ENCODE results near the gene GNAQ. TPM values are rescaled to one million over a fixed set of nuclear protein-coding genes. Genes with fewer than 3 reads are reported as not detected.

The GNAQ gene
- polyA plus RNA-seq, 1 experiment = 21.4 TPM

DNA sequence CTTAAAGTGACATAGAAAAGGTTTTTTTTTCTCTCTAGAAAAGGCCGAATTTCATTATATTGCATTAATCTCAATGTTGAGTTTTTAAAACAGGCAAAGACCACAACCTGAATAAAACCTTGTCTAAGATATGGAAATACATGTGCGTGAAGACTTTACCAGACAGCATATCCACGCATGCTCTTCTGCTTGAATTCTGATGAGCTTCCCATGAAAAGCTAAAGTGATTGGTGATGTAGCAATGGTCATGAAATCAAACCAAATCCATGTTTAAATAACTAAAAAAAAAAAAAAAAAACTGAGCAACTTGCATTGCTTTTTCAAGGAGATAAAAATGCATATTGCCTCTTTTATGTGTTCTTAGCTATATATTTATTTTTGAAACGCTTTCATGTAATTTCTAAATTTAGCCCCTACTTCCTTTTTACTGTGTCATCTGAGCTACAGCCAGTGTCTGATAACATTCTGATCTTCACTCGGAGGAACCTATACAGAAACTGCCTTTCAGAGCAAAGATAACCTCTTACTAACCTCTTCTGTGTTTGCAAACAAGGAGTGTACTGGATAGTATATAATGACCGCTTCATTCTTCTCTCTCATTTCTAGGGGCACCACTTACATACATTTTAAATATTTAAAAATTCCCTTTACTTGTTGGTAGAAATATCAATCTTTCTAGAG, 204.4 kb downstream of the GNAQ start:
- ChIA-PET CTCF (interaction anchor here (0.9 to 1.4 kb wide), 2 partner anchors 10 to 15 kb away, joined by 3 to 4 read pairs; no protein-coding TSS in a partner anchor), POLR2A (no interaction called here)
- no peak for DNase-seq (ENCODE audit: low read depth)
- no peaks in the 10 kb centered on the region for H3K27me3 ChIP-seq (ENCODE audit: control insufficient read depth, insufficient read depth, low read length)
- TF ChIP-seq, protein P1, sequence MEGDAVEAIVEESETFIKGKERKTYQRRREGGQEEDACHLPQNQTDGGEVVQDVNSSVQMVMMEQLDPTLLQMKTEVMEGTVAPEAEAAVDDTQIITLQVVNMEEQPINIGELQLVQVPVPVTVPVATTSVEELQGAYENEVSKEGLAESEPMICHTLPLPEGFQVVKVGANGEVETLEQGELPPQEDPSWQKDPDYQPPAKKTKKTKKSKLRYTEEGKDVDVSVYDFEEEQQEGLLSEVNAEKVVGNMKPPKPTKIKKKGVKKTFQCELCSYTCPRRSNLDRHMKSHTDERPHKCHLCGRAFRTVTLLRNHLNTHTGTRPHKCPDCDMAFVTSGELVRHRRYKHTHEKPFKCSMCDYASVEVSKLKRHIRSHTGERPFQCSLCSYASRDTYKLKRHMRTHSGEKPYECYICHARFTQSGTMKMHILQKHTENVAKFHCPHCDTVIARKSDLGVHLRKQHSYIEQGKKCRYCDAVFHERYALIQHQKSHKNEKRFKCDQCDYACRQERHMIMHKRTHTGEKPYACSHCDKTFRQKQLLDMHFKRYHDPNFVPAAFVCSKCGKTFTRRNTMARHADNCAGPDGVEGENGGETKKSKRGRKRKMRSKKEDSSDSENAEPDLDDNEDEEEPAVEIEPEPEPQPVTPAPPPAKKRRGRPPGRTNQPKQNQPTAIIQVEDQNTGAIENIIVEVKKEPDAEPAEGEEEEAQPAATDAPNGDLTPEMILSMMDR (IDR thresholded peaks at IDR 0.05; ENCODE audit: insufficient read depth, low read depth, low read length) = no peak
- no peaks in the 10 kb centered on the region for H3K36me3 ChIP-seq (ENCODE audit: control insufficient read depth, insufficient read depth, low read length)
- H3K4me3 ChIP-seq (ENCODE audit: low read depth, low read length) = no peak overlapping the region

DNA sequence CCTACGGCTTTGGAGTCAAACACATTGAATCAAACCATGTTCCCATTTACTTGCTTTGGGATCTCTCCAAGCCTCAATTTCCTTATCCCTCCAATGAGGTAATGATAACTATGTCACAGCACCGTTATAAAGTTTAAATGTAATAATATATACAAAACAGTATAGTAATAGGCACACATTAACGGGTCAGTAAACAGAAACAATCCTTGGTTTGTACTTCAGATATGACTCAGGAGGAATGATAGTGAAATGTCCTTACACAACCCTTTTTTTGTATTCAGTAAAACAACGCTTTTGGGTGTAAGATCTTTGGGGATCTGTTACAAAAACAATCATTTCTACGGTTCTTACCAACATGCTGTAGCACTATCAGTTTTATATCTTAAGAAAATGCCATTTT, 205.0 kb downstream of the GNAQ start:
- no peaks in the 10 kb centered on the region for H3K36me3 ChIP-seq (ENCODE audit: control insufficient read depth, insufficient read depth, low read length)
- ChIA-PET POLR2A (no interaction called here), CTCF (no interaction called here)
- DNase-seq (ENCODE audit: low read depth) = no peak
- TF ChIP-seq, protein P1 (IDR thresholded peaks at IDR 0.05; ENCODE audit: insufficient read depth, low read depth, low read length) = no peak
- no peak overlapping the region for H3K4me3 ChIP-seq (ENCODE audit: low read depth, low read length)
- no peaks in the 10 kb centered on the region for H3K27me3 ChIP-seq (ENCODE audit: control insufficient read depth, insufficient read depth, low read length)

DNA sequence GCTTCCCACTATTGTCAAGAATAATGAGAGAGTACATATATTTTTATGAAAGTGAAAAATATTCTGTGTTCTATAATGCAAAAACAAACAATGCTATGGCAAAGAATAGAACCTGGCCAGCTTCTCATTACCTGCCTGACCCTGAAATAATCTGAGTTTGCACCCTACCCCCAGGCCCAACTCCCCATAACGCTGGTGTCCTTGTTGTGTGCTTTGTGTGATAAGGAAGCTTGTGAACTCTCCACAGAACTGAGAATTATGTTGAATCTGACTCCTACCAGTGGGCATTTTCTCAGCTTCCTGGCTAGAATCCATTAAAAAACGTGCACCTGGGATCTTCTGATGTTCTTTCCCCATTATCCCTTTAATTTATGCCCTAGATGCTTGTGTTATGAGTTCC, 205.5 kb downstream of the GNAQ start:
- no peak for DNase-seq (ENCODE audit: low read depth)
- H3K36me3 ChIP-seq (ENCODE audit: control insufficient read depth, insufficient read depth, low read length) = no peaks in the 10 kb centered on the region
- ChIA-PET POLR2A (no interaction called here), CTCF (no interaction called here)
- no peaks in the 10 kb centered on the region for H3K27me3 ChIP-seq (ENCODE audit: control insufficient read depth, insufficient read depth, low read length)
- TF ChIP-seq, protein P1 (IDR thresholded peaks at IDR 0.05; ENCODE audit: insufficient read depth, low read depth, low read length) = no peak
- H3K4me3 ChIP-seq (ENCODE audit: low read depth, low read length) = no peak overlapping the region

DNA sequence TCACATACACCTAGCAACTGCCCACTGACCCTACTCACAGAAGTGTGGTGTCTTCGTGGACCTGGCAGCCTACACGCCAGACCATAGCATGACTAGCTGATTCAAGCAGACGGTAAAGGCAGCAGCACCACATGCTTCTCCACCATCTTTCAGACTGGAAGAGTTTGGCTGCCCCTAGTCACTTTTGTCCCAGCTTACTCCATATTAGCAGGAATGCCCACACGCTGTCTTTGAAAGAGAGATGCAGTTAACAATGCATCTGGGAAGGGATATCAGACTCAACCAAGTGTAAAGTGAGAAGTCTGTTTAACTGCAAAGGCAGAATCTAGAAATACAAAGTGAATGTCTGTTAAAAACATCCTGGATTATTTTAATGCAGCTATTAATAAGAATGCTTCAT, 206.2 kb downstream of the GNAQ start:
- CTCF ChIA-PET = no interaction called here
- H3K4me3 ChIP-seq (ENCODE audit: low read depth, low read length) = no peak overlapping the region
- POLR2A ChIA-PET = no interaction called here
- TF ChIP-seq, protein P1 (IDR thresholded peaks at IDR 0.05; ENCODE audit: insufficient read depth, low read depth, low read length) = no peak
- no peaks in the 10 kb centered on the region for H3K27me3 ChIP-seq (ENCODE audit: control insufficient read depth, insufficient read depth, low read length)
- no peak for DNase-seq (ENCODE audit: low read depth)
- H3K36me3 ChIP-seq (ENCODE audit: control insufficient read depth, insufficient read depth, low read length) = no peaks in the 10 kb centered on the region

DNA sequence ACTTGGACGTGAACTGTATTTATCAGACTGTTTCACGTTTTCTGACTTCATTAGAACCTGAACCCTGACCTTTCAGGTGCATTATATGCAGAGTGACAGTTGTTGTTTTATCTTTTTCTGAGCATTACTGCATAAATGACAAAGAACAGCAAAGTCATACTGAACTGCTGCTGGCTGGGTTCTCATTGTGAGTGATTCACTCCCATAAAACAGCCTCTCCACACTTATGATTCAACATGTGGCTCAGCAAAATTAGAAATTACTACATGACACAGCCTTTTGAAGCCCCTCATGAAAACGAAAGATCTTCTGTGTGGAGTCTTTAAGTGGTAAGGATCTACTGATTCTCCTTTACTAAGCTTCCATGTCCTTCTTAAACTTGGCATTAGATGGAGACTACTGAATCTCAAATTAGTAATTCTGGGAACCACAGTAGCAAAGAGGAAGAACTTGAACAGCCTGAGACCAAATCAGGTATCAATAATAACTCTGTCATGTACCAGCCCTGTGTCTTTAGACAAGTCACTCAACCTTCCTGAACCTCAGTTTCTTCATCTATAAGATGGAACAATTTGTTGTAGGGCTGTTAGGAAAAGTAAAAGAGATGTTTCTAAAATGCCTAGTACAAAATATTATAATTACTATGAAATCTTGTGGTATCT, 211.2 kb downstream of the GNAQ start:
- H3K4me3 ChIP-seq (ENCODE audit: low read depth, low read length) = no peak overlapping the region
- H3K36me3 ChIP-seq (ENCODE audit: control insufficient read depth, insufficient read depth, low read length) = no peaks in the 10 kb centered on the region
- ChIA-PET CTCF (interaction anchor here (0.6 to 0.7 kb wide), 2 partner anchors 21 to 27 kb away, joined by 3 read pairs; no protein-coding TSS in a partner anchor), POLR2A (no interaction called here)
- TF ChIP-seq, protein P1 (IDR thresholded peaks at IDR 0.05; ENCODE audit: insufficient read depth, low read depth, low read length) = no peak
- peak; percentile 65 for DNase-seq (ENCODE audit: low read depth)
- H3K27me3 ChIP-seq (ENCODE audit: control insufficient read depth, insufficient read depth, low read length) = no peaks in the 10 kb centered on the region

Measured in BJ (cell line).